HG03175 (cell line): ENCODE data around the gene CDK10.
"Not testable (repeated sequence)": the region's sequence is repeated elsewhere in the genome, so short reads cannot be mapped to it uniquely, and the experiment has no call there.

Experiments used
- ATAC-seq: cut with Tn5 transposase; IDR thresholded peaks from one replicate; pipeline ENCODE4 v1.9.1; 2021; ENCODE audit warnings: mild to moderate bottlenecking, moderate library complexity; ENCODE audit not compliant: unreplicated experiment

CDK10 gene

GRCh38 chr16:89667000-89667399, 19.5 kb upstream of the CDK10 start:
- not testable (repeated sequence) for ATAC-seq

DNA sequence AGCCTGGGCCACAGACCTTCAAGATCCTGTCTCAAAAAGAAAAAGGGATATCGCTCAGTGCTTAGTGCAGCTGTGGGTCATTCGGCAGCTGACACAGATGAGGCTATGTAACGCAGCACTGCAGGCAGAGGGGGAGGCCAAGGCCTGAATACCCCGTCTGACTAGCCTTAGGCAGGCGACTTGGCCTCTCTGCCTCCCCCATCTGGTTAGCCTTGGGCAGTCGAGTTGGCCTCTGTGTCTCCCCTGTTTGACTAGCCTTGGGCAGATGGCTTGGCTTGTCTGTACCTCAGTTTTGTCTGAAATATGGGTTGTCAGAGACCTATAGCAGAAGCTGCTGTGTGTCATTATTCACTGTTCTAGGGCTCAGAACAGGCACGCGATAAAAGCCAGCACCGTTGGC, 18.9 kb upstream of the CDK10 start:
- ATAC-seq, result no peak

- ATAC-seq, result no peak
These were observed 17.7 kb upstream of the CDK10 start for GRCh38 chr16:89668790-89669158.

DNA sequence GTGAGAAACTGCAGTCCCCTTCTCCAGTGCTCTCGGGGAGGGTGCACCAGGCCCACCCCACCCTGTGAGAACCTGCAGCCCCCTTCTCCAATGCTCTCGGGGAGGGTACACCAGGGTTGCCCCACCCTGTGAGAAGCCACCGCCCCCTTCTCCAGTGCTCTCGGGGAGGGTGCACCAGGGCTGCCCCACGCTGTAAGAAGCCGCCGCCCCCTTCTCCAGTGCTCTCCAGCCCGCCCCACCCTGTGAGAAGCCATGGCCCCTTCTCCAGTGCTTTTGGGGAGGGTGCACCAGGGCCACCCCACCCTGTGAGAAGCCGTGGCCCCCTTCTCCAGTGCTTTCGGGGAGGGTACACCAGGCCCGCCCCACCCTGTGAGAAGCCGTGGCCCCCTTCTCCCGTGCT, 16.7 kb upstream of the CDK10 start:
- ATAC-seq, result no peak

- no peak for ATAC-seq
These were observed 15.7 kb upstream of the CDK10 start for GRCh38 chr16:89670496-89671431.

DNA sequence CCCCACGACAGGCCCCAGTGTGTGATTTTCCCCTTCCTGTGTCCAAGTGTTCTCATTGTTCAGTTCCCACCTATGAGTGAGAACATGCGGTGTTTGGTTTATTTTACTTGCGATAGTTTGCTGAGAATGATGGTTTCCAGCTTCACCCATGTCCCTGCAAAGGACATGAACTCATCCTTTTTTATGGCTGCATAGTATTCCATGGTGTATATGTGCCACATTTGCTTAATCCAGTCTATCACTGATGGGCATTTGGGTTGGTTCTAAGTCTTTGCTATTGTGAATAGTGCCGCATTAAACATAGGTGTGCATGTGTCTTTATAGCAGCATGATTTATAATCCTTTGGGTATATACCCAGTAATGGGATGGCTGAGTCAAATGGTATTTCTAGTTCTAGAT, 14.9 kb upstream of the CDK10 start:
- ATAC-seq, result not testable (repeated sequence)

DNA sequence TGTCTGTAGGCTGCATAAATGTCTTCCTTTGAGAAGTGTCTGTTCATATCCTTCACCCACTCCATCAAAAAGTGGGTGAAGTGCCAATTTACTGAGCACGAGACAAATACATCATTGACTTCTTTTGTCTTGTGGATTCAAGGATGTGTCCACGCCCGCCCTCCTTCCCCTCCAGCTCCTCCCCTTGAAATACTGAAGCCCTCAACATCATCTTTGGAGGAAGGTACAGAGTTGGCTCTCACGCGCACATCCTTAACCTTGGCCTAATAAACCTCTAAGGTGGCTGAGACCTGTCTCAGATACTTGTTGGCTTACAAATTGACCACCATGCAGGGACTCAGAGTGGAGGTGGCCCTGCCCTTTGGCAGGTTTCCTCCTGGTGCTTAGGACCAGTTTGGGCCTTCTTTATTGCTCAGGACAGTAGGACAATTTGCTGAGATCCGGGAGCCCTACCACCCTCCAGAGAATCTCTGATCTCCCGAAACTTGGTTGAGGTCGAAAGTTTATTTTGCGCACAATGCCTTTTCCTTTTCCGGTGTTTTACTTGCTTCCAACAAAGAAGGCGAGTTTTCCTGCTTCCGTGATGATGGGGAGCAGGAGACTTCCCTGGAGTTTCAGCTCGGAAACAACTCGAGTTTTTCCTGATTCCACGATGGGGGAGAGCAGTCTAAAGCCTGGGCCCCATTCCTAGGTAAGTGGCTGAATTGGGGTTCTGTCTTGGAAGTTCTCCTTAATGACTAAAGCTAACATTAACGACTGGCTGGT, 14.1 kb upstream of the CDK10 start:
- no peak for ATAC-seq

DNA sequence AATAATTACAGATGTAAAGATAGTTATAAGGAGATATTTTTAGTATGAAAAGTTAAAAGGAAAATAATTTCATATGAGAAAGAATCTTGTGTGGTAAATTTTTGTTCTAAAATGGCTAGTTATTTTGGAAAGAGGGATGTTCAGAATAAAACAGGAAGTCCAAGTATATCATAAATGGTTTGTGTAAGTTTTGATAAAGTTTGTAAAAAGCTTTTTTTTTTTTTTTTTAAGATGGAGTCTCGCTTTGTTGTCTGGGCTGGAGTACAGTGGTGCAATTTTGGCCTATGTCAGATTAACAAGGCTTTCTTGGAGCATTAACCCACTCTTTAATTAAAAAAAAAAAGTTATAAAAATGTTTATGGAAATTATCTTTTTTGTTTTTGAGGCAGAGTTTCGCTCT, 8.2 kb upstream of the CDK10 start:
- ATAC-seq, result no peak

DNA sequence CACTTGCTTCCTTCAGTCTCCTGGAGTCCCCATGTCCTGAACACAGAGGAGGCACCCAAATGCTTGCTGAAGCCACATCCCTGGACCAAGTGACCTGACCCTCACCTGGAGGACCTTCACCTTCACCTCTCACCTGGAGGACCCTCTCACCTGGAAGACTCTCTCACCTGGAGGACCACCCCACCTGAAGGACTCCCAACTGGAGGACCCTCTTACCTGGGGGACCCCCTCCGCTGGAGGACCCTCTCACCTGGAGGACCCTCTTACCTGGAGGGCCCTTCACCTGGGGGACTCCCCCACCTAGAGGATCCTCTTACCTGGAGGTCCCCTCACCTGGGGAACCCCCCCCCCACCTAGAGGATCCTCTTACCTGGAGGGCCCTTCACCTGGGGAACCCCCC, 573 bp upstream of the CDK10 start:
- no peak for ATAC-seq

- peak; percentile 65 for ATAC-seq
These were observed 827 bp downstream of the CDK10 start for GRCh38 chr16:89687092-89687940.

- no peak for ATAC-seq
These were observed 1.9 kb downstream of the CDK10 start for GRCh38 chr16:89688395-89688794.

DNA sequence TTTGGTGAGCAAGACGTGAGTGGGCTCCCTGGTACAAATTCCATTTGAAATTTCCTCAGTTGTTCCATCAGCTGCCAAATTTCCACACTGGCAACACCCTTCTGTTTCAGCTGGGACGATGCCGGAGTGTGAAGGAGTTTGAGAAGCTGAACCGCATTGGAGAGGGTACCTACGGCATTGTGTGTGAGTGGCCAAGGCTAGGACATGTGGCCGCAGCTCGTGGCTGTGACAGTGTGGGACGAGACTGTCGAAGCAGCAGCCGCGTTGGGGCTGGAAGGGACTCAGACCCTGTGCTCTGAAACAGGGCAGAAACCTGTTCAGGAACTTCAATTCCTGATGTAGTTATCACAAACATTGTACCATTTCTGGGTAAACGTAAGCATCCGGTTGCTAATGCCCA, 2.7 kb downstream of the CDK10 start:
- ATAC-seq, result no peak

DNA sequence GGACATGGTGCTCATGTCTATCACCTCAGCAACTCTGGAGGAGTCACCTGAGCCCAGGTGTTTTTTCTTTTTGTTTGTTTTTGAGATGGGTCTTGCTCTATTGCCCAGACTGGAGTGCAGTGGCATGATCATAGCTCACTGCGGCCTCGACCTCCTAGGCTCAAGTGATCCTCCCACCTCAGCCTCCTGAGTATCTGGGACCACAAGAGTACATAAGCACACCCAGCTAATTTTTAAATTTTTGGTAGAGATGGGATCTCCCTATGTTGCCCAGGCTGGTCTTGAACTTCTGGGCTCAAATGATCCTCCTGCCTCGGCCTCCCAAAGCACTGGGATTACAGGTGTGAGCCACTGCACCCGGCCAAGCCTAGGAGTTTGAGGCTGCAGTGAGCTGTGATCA, 3.1 kb downstream of the CDK10 start:
- ATAC-seq, result not testable (repeated sequence)

DNA sequence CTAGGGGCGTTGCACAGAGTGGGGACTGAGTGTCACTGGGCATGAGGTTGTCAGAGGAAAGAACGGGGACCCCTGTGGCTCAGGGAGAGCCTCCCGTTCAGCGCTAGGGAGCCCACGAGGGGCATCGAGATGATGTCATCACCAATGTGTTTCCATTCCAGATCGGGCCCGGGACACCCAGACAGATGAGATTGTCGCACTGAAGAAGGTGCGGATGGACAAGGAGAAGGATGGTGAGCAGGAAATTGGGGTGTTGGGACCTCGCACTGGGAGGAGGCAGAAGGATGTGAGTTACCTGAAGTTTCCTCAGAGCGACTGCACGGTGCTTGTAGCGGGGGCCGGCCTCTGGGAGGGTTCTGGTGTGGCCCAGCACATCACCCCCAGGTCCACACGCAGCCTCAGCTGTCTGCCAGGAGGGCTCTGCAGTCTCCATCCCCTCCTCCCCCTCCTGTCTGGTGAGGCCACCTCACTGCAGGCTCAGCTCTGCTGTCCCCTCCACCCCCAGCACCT, 4.0 kb downstream of the CDK10 start:
- ATAC-seq, result no peak

GRCh38 chr16:89691231-89691985, 4.9 kb downstream of the CDK10 start:
- no peak for ATAC-seq

- ATAC-seq, result no peak
These were observed 5.6 kb downstream of the CDK10 start for GRCh38 chr16:89691986-89692569.

DNA sequence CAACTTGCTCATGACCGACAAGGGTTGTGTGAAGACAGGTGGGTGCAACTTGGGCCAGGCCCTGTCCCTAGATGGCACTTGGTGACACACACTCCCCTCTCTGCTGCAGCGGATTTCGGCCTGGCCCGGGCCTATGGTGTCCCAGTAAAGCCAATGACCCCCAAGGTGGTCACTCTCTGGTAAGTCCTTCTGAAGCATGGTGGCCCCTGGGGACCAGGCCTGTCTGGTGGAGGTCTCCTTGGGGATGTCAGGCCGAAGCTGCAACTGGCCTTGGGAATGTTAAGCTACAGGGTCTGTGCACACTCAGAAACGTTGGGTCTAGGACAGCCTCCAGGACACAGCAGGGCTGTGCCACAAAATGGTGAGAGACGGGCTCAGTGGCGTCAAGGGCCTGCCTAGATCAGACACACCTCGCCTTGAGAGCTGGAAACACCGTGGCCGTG, 6.8 kb downstream of the CDK10 start:
- ATAC-seq, result no peak

DNA sequence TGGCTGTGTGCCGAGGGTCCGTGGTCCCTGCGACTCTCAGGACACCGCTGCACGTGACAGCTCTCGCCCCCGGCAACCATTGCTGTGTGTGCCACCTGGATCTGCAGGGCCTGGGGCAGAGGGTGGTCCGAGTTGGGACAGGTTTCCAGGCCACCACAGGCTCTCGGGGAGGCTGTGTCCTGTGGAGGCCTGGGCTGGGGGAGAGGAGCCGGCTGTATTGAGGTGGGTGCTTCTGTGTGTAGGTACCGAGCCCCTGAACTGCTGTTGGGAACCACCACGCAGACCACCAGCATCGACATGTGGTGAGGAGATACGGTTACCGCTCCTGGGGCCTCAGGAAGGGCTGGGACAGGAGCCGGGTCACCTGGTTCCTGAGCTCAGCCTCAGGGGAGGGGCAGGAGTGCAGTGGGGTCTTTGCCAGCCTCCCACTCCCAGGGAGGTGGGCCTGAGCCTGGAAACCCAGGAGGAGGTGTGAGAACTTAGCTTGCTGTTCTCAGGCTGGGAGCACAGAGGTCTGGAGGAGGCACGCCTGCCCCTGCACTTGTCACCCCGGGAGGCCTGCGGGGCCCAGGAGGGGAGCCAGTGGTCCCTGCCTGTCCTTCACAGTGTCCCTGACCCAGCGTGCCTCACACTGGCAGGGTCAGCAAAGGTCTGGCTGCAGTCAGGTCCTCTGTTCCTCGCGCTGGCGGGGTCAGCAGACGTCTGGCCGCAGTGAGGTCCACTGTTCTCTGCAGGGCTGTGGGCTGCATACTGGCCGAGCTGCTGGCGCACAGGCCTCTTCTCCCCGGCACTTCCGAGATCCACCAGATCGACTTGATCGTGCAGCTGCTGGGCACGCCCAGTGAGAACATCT, 7.7 kb downstream of the CDK10 start:
- no peak for ATAC-seq

- not testable (repeated sequence) for ATAC-seq
These were observed 8.2 kb downstream of the CDK10 start for GRCh38 chr16:89694784-89695085.
